Heart right ventricle (tissue), 16 donors: ENCODE data around the gene PODXL2. TPM values are rescaled to one million over a fixed set of nuclear protein-coding genes. Genes with fewer than 3 reads are reported as not detected.

Source experiments
- ATAC-seq, 8 donors: fragments of 200-7000 bp; cut with Tn5 transposase; one replicate each; pipeline ENCODE4 v1.9.1; 2020; ENCODE audit warnings: mild to moderate bottlenecking in 8 of 8, moderate library complexity in 8 of 8, moderate number of reproducible peaks in 1 of 8
- DNase-seq, 2 donors: peaks; one replicate each; pipeline ENCODE4 v3.0.0-alpha.2; 2020
- H3K27ac ChIP-seq, 10 donors: fragments of 200-600 bp; sonication (generic) in 2 of 10; one replicate each; pipeline versions ENCODE4 v1.5.0 to v1.8.0; 2020 to 2022; ENCODE audit warnings: mild to moderate bottlenecking in 3 of 10
- H3K27me3 ChIP-seq, 7 donors: fragments of 200-600 bp; one replicate each; pipeline ENCODE4 v1.8.0; 2021 to 2022; ENCODE audit warnings: mild to moderate bottlenecking in 2 of 7
- H3K36me3 ChIP-seq, 9 donors: fragments of 200-600 bp; sonication (generic) in 1 of 9; one replicate each; pipeline versions ENCODE4 v1.5.0 to v1.8.0; 2020 to 2022; ENCODE audit warnings: mild to moderate bottlenecking in 2 of 9
- H3K4me1 ChIP-seq, 9 donors: fragments of 200-600 bp; sonication (generic) in 1 of 9; one replicate each; pipeline versions ENCODE4 v1.5.0 to v1.8.0; 2020 to 2022; ENCODE audit warnings: mild to moderate bottlenecking in 4 of 9
- H3K4me3 ChIP-seq, 10 donors: fragments of 200-600 bp; sonication (generic) in 2 of 10; one replicate each; pipeline versions ENCODE4 v1.5.0 to v1.8.0; 2020 to 2022; ENCODE audit warnings: mild to moderate bottlenecking in 7 of 10, moderate library complexity in 2 of 10
- H3K9me3 ChIP-seq, 11 donors: fragments of 200-600 bp in 10 of 11; sonication (generic) in 2 of 11; one replicate each; pipeline versions ENCODE4 v1.5.0 to v1.8.0; 2013 to 2022; ENCODE audit warnings: mild to moderate bottlenecking in 2 of 11, control low read depth in 1 of 11, moderate library complexity in 1 of 11
- CTCF ChIP-seq, 9 donors: fragments of 200-600 bp; sonication (generic) in 2 of 9; IDR thresholded peaks; one replicate each; pipeline versions ENCODE4 v1.5.0 to v1.8.0; 2021 to 2022; ENCODE audit warnings: antibody characterized with exemption in 9 of 9, mild to moderate bottlenecking in 5 of 9, moderate library complexity in 1 of 9
- WGBS, 2 donors: extraction: QIAGEN DNeasy Blood & Tissue Kit; methylation state at CpG; one replicate each; pipeline ENCODE4 v1.1.7; 2013; ENCODE audit warnings: inconsistent platforms in 1 of 2; 5-methylcytosine and 5-hydroxymethylcytosine counted together
- intact Hi-C, 10 donors: fragments of 100-400 bp; cut with DNase I; formaldehyde crosslinking; loops; one replicate each; pipeline versions ENCODE4 v1.11.1 to v1.14.2; 2022
- polyA plus RNA-seq, 2 donors: library from polyadenylated mRNA; stranded (reverse); fragments of 200-250 nt; gene quantifications; one replicate each; pipeline ENCODE4 v1.2.3, GENCODE V29; 2013
- total RNA-seq, 10 donors: library from RNA; stranded (reverse); fragmentation: NEBNext Ultra II Directional in 3 of 10; extraction: Animal tissue kit (Norgen Biotek cat#: 25700) in 3 of 10; gene quantifications; one replicate each; pipeline versions ENCODE4 v1.2.1 to v1.2.4, GENCODE V29; 2021 to 2023
- donor health status: Arrhythmogenic right ventricular cardiomyopathy.
- donor health status: ischemic (EF 13 %, LVEDD 7.1; RV severe dilation, severe dysfunction).
- donor health status: healthy with polysubstance abuse.
- donor health status: DM: no; HTN: yes; CAD: no.
- donor health status: DM: no; HTN: no; CAD: no.
- donor health status: ischemic (EF 25% LVEDD 6.9; RV normal size, moderate dysfunction).
- donor health status: ischemic (EF 25% LVEDD 5.7; RV mildly dilated, moderate dysfunction).
- donor health status: healthy.
- donor health status: DM: yes; HTN: yes; CAD: no.
- donor health status: Ischemic cardiomyopathy.
- donor health status: ischemic (EF 35%, LVEDD 5.7; RV mildly dilated, moderate dysfunction).
- donor health status: nonischemic (EF 11% LVEDD 7.7; RV severe dilation, severe dysfunction).
- donor health status: DM: yes; HTN: yes; CAD: no.
- donor health status: PGD.
- donor health status: ischemic (EF 29% LVEDD 5.4; RV normal size, mild dysfunction).
- donor health status: nonischemic (EF 23%, LVEDD 6.1; RV moderate dilation, normal function).

The PODXL2 gene
- total and polyA plus RNA-seq, 12 donors: 0.42 to 4.0 (median 1.5) TPM

- Histone ChIP-seq H3K36me3 (peaks cover 0 to 53% (median 10%) of the 10 kb centered on the region in 9 donors), H3K4me1 (no peaks in the 10 kb centered on the region), H3K4me3 (no peak overlapping the region), H3K27ac (no peak overlapping the region), H3K27me3 (no peaks in the 10 kb centered on the region), H3K9me3 (no peaks in the 10 kb centered on the region)
- DNase-seq (no peak), ATAC-seq (no peak)
- WGBS, 2 donors: 94 to 97% methylated on average over 11 of the region's 11 CpGs
- no peak for TF ChIP-seq CTCF (IDR thresholded peaks at IDR 0.05)
- intact Hi-C loops: no loop called here
These were observed 7.0 kb upstream of the PODXL2 start for GRCh38 chr3:127622031-127622430.

- intact Hi-C loops: no loop called here
- no peak for ATAC-seq
These were observed 6.0 kb upstream of the PODXL2 start for GRCh38 chr3:127622772-127623576.

GRCh38 chr3:127624063-127624462, 4.9 kb upstream of the PODXL2 start:
- no peaks in the 10 kb centered on the region for H3K9me3 ChIP-seq
- peaks cover 0 to 12% (median 0%) of the 10 kb centered on the region in 7 donors for H3K27me3 ChIP-seq
- intact Hi-C loops: no loop called here
- no peak for DNase-seq
- H3K27ac ChIP-seq: no peak overlapping the region
- TF ChIP-seq CTCF (IDR thresholded peaks at IDR 0.05): no peak
- H3K36me3 ChIP-seq: peaks cover 0 to 36% (median 9%) of the 10 kb centered on the region in 9 donors
- no peak for ATAC-seq
- WGBS, 2 donors: 91 to 94% methylated on average over 5 of the region's 5 CpGs
- H3K4me1 ChIP-seq: peaks cover 0 to 4% (median 0%) of the 10 kb centered on the region in 9 donors
- no peak overlapping the region for H3K4me3 ChIP-seq

More at GRCh38 chr3:127622772-127623576, 6.0 kb upstream of the PODXL2 start:
- no peaks in the 10 kb centered on the region for H3K9me3 ChIP-seq
- TF ChIP-seq CTCF (IDR thresholded peaks at IDR 0.05): no peak
- H3K27me3 ChIP-seq: peaks cover 0 to 4% (median 0%) of the 10 kb centered on the region in 7 donors
- 93 to 95% methylated on average over 8 of the region's 8 CpGs for WGBS, 2 donors
- DNase-seq: no peak
- no peak overlapping the region for H3K27ac ChIP-seq
- peaks cover 0 to 44% (median 10%) of the 10 kb centered on the region in 9 donors for H3K36me3 ChIP-seq
- H3K4me1 ChIP-seq: no peaks in the 10 kb centered on the region
- H3K4me3 ChIP-seq: no peak overlapping the region

- no peak overlapping the region for H3K27ac ChIP-seq
- 51 to 56% methylated on average over 2 of the region's 2 CpGs for WGBS, 2 donors
- H3K4me1 ChIP-seq: peaks cover 6 to 17% (median 10%) of the 10 kb centered on the region in 9 donors
- intact Hi-C loops: no loop called here
- H3K4me3 ChIP-seq: no peak overlapping the region
- H3K27me3 ChIP-seq: peaks cover 0 to 27% (median 7%) of the 10 kb centered on the region in 7 donors
- no peak for ATAC-seq
- H3K9me3 ChIP-seq: no peaks in the 10 kb centered on the region
- DNase-seq: no peak
- H3K36me3 ChIP-seq: peaks cover 0 to 18% (median 0%) of the 10 kb centered on the region in 9 donors
- TF ChIP-seq CTCF (IDR thresholded peaks at IDR 0.05): no peak
These were observed 3.2 kb upstream of the PODXL2 start for GRCh38 chr3:127625821-127626220.
